MM.1S (cell line): ENCODE data around the gene ERGIC3.

Experiments
- DNase-seq: peaks from one replicate; pipeline ENCODE4 v3.0.0-alpha.2; 2015
- H2AFZ ChIP-seq: fragments of 300-600 bp; sonication (generic); 2 replicates; pipeline ENCODE4 v1.6.0; 2016; ENCODE audit warnings: antibody characterized with exemption, low read length
- H3F3A ChIP-seq: fragments of 300-600 bp; sonication (generic); 2 replicates; pipeline ENCODE4 v1.6.1; 2016; ENCODE audit warnings: mild to moderate bottlenecking, antibody characterized with exemption, low read length, moderate library complexity, mixed read lengths; ENCODE audit not compliant: insufficient read depth
- H3K27ac ChIP-seq: fragments of 300-600 bp; sonication (generic); 2 replicates; pipeline ENCODE4 v1.5.1; 2016; ENCODE audit warnings: mild to moderate bottlenecking, low read length
- H3K27me3 ChIP-seq: fragments of 300-600 bp; sonication (generic); replicated peaks from 2 replicates; pipeline ENCODE4 v1.6.0; 2016; ENCODE audit warnings: low read length; ENCODE audit not compliant: insufficient read depth
- H3K36me3 ChIP-seq: fragments of 300-600 bp; sonication (generic); replicated peaks from 2 replicates; pipeline ENCODE4 v1.6.1; 2016; ENCODE audit warnings: mild to moderate bottlenecking, low read length, mixed read lengths; ENCODE audit not compliant: insufficient read depth
- H3K4me1 ChIP-seq: fragments of 300-600 bp; sonication (generic); 2 replicates; pipeline ENCODE4 v1.6.1; 2016; ENCODE audit warnings: low read length, mixed read lengths
- H3K4me2 ChIP-seq: fragments of 300-600 bp; sonication (generic); 2 replicates; pipeline ENCODE4 v1.6.0; 2016; ENCODE audit warnings: low read depth, low read length
- H3K4me3 ChIP-seq: fragments of 300-600 bp; sonication (generic); 2 replicates; pipeline ENCODE4 v1.5.1; 2016; ENCODE audit warnings: low read length, mixed read lengths
- H3K79me2 ChIP-seq: fragments of 300-600 bp; sonication (generic); 2 replicates; pipeline ENCODE4 v1.6.1; 2016; ENCODE audit warnings: mixed run types, low read length, mixed read lengths
- H3K9ac ChIP-seq: fragments of 300-600 bp; sonication (generic); 2 replicates; pipeline ENCODE4 v1.6.1; 2016; ENCODE audit warnings: low read length, mixed read lengths
- H3K9me2 ChIP-seq: fragments of 300-600 bp; sonication (generic); replicated peaks from 2 replicates; pipeline ENCODE4 v1.6.1; 2016; ENCODE audit warnings: mild to moderate bottlenecking, low read length, mixed read lengths; ENCODE audit not compliant: insufficient read depth
- H3K9me3 ChIP-seq: fragments of 300-600 bp; sonication (generic); replicated peaks from 2 replicates; pipeline ENCODE4 v1.6.1; 2016; ENCODE audit warnings: mild to moderate bottlenecking, low read length, mixed read lengths; ENCODE audit not compliant: insufficient read depth
- H4K20me1 ChIP-seq: fragments of 300-600 bp; sonication (generic); 2 replicates; pipeline ENCODE4 v1.6.1; 2016; ENCODE audit warnings: mild to moderate bottlenecking, low read length, moderate library complexity, mixed read lengths; ENCODE audit not compliant: insufficient read depth
- EZH2 ChIP-seq: fragments of 300-600 bp; sonication (generic); optimal IDR thresholded peaks from 2 replicates; pipeline ENCODE3; 2017; ENCODE audit warnings: low read depth, mild to moderate bottlenecking, antibody characterized with exemption, low read length, mixed read lengths
- EZH2phosphoT487 ChIP-seq: fragments of 300-600 bp; sonication (generic); IDR thresholded peaks from 2 replicates; pipeline ENCODE4 v1.6.1; 2018; ENCODE audit warnings: antibody characterized with exemption, low read length
- TF ChIP-seq, protein P1 (sequence below): fragments of 300-600 bp; sonication (generic); IDR thresholded peaks from 2 replicates; pipeline ENCODE4 v1.5.1; 2016; ENCODE audit warnings: antibody characterized with exemption, low read length, mixed read lengths

The ERGIC3 gene

DNA sequence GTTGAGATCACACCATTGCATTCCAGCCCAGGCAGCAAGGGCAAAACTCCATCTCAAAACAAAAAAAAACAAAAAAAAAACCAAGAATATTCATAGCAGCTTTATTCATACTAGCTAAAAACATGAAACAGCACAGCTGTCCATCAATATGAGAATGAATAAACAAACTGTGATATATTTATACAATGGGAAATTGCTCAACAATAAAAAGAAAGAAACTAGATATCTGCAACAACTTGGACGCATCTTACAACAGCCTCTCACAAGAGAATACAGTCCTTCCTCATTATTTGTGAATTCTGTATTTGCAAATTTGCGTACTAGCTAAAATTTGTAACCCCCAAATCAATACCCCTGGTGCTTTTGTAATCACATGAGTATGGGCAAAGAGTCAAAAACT lies 45.6 kb downstream of the ERGIC3 start:
- no peak overlapping the region for H3K4me3 ChIP-seq
- no peak overlapping the region for H3K9ac ChIP-seq
- H3F3A ChIP-seq = no peaks in the 10 kb centered on the region
- H3K36me3 ChIP-seq = no peaks in the 10 kb centered on the region
- no peaks in the 10 kb centered on the region for H3K9me3 ChIP-seq
- TF ChIP-seq EZH2phosphoT487 = no peak
- TF ChIP-seq, protein P1, sequence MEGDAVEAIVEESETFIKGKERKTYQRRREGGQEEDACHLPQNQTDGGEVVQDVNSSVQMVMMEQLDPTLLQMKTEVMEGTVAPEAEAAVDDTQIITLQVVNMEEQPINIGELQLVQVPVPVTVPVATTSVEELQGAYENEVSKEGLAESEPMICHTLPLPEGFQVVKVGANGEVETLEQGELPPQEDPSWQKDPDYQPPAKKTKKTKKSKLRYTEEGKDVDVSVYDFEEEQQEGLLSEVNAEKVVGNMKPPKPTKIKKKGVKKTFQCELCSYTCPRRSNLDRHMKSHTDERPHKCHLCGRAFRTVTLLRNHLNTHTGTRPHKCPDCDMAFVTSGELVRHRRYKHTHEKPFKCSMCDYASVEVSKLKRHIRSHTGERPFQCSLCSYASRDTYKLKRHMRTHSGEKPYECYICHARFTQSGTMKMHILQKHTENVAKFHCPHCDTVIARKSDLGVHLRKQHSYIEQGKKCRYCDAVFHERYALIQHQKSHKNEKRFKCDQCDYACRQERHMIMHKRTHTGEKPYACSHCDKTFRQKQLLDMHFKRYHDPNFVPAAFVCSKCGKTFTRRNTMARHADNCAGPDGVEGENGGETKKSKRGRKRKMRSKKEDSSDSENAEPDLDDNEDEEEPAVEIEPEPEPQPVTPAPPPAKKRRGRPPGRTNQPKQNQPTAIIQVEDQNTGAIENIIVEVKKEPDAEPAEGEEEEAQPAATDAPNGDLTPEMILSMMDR = no peak
- TF ChIP-seq EZH2 = no peak
- H3K27ac ChIP-seq = no peak overlapping the region
- no peaks in the 10 kb centered on the region for H4K20me1 ChIP-seq
- H3K9me2 ChIP-seq = no peaks in the 10 kb centered on the region
- no peak for DNase-seq
- no peaks in the 10 kb centered on the region for H3K27me3 ChIP-seq
- H3K4me2 ChIP-seq = no peak overlapping the region
- no peaks in the 10 kb centered on the region for H3K79me2 ChIP-seq
- H3K4me1 ChIP-seq = no peaks in the 10 kb centered on the region
- no peak overlapping the region for H2AFZ ChIP-seq

DNA sequence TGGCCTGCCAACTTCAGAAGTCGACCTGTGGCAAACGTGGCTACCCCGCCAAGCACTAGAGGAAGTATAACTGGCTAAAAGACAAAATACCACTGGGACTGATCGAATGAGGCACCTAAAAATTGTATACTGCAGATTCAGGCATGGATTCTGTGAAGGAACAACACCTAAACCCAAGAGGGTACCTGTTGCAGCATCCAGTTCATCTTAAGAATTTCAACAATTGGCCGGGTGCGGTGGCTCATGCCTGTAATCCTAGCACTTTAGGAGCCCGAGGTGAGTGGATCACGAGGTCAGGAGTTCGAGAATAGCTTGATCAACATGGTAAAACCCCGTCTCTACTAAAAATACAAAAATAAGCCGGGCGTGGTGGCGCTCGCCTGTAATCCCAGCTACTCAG lies 46.5 kb downstream of the ERGIC3 start:
- Histone ChIP-seq H3K4me2 (no peak overlapping the region), H2AFZ (no peak overlapping the region), H3K9ac (no peak overlapping the region), H3K27ac (no peak overlapping the region), H3K79me2 (no peaks in the 10 kb centered on the region), H3K4me3 (no peak overlapping the region), H3K36me3 (no peaks in the 10 kb centered on the region), H3K27me3 (no peaks in the 10 kb centered on the region), H3F3A (no peaks in the 10 kb centered on the region), H3K9me3 (no peaks in the 10 kb centered on the region), H4K20me1 (no peaks in the 10 kb centered on the region), H3K9me2 (no peaks in the 10 kb centered on the region), H3K4me1 (no peaks in the 10 kb centered on the region)
- no peak for DNase-seq
- TF ChIP-seq, protein P1 = no peak
- TF ChIP-seq EZH2 (no peak), EZH2phosphoT487 (no peak)

DNA sequence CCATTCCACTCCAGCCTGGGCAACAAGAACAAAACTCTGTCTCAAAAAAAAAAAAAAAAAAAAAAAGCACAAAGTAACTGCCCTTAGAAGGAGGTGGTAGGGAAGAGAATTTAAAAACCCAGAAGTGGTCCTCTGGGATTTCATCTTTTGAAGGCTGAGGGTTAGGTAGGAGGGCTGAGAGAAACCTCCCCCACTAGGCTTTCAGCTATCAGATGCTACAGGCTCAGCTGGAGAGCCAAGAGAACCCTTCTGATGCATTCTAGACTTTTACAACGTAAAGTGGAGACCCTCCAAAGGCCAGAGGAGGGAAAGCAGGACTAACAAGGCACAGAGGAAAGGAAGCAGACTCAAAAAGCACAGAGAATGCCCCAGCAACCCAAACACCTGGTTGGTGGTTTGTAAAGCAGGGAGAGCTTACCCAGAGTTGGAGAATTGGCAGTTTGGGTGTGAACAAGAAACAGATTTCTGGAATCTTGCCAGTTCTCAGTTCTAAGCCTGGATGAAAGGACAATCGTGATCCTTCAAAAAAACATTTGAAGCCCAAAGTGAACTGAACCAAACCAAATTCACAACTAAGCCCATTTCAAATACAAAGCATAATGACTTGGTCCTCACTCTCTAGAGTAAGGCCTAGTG lies 50.6 kb downstream of the ERGIC3 start:
- H2AFZ ChIP-seq = no peak overlapping the region
- no peak overlapping the region for H3K4me3 ChIP-seq
- no peaks in the 10 kb centered on the region for H3K27me3 ChIP-seq
- H3K4me1 ChIP-seq = no peaks in the 10 kb centered on the region
- no peaks in the 10 kb centered on the region for H3K9me2 ChIP-seq
- no peak for DNase-seq
- H4K20me1 ChIP-seq = no peaks in the 10 kb centered on the region
- H3K36me3 ChIP-seq = no peaks in the 10 kb centered on the region
- H3K4me2 ChIP-seq = no peak overlapping the region
- H3K27ac ChIP-seq = no peak overlapping the region
- H3F3A ChIP-seq = no peaks in the 10 kb centered on the region
- H3K79me2 ChIP-seq = no peaks in the 10 kb centered on the region
- no peak overlapping the region for H3K9ac ChIP-seq
- TF ChIP-seq EZH2 = no peak
- TF ChIP-seq, protein P1 = no peak
- TF ChIP-seq EZH2phosphoT487 = no peak
- no peaks in the 10 kb centered on the region for H3K9me3 ChIP-seq
